Measurements from ENCODE around the gene MATN4.

Gene MATN4

GRCh38 chr20:45248609-45249008 lies 59.5 kb downstream of the MATN4 start:
- TF ChIP-seq POLR2A (IDR thresholded peaks at IDR 0.05; ENCODE audit: extremely low read depth, insufficient read length) = no peak
- TF ChIP-seq CTCF (IDR thresholded peaks at IDR 0.05; ENCODE audit: low read depth, low read length) = no peak
- TF ChIP-seq MYC (IDR thresholded peaks at IDR 0.05; ENCODE audit: low read depth, low read length) = no peak
- no peak for TF ChIP-seq MAX (IDR thresholded peaks at IDR 0.05; ENCODE audit: low read depth, low read length)
- DNase-seq (ENCODE audit: low read depth) = no peak
- H3K4me3 ChIP-seq (ENCODE audit: low read depth, low read length) = no peak overlapping the region

GRCh38 chr20:45247865-45248264 lies 60.2 kb downstream of the MATN4 start:
- TF ChIP-seq POLR2A (IDR thresholded peaks at IDR 0.05; ENCODE audit: extremely low read depth, insufficient read length) = no peak
- no peak for DNase-seq (ENCODE audit: low read depth)
- H3K4me3 ChIP-seq (ENCODE audit: low read depth, low read length) = no peak overlapping the region

GRCh38 chr20:45246109-45246508 lies 62.0 kb downstream of the MATN4 start:
- DNase-seq (ENCODE audit: low read depth) = peak; percentile 67
- H3K4me3 ChIP-seq (ENCODE audit: low read depth, low read length) = peak overlapping the region; percentile 30
- no peak for TF ChIP-seq CTCF (IDR thresholded peaks at IDR 0.05; ENCODE audit: low read depth, low read length)
- peak; percentile 51; the same call in 1 of the 2 replicates for TF ChIP-seq MYC (IDR thresholded peaks at IDR 0.05; ENCODE audit: low read depth, low read length)
- no peak for TF ChIP-seq MAX (IDR thresholded peaks at IDR 0.05; ENCODE audit: low read depth, low read length)

Data from NB4 (cell line).